WTC11 (cell line): ENCODE data around the gene NEK3.
"Not testable (repeated sequence)": the region's sequence is repeated elsewhere in the genome, so short reads cannot be mapped to it uniquely, and the experiment has no call there.

ENCODE experiments used
- NR2C2 ChIP-seq: sonication (generic); formaldehyde crosslinking; IDR thresholded peaks from 2 replicates; pipeline ENCODE4 v1.8.0; 2022; ENCODE audit warnings: mild to moderate bottlenecking, missing genetic modification reagents
- ZNF281 ChIP-seq: sonication (generic); formaldehyde crosslinking; IDR thresholded peaks from 2 replicates; pipeline ENCODE4 v1.8.0; 2023; ENCODE audit warnings: mild to moderate bottlenecking, missing genetic modification reagents
- ZSCAN18 ChIP-seq: fragments of 250-450 bp; sonication (Bioruptor Pico); IDR thresholded peaks from 2 replicates; pipeline ENCODE4 v2.1.2; 2022; ENCODE audit warnings: mild to moderate bottlenecking, moderate library complexity

GRCh38 chr13:52202506-52202905 lies 43.1 kb upstream of the NEK3 start:
- not testable (repeated sequence) for TF ChIP-seq ZSCAN18 (CRISPR knock-in tag); NR2C2; ZNF281 (CRISPR knock-in tag)
